SK-N-MC (cell line): ENCODE data around the gene FAM174C.

Source experiments
- EZH2 ChIP-seq: fragments of 200-600 bp; sonication (generic); IDR thresholded peaks from one replicate; pipeline ENCODE4 v1.6.1; 2017; ENCODE audit warnings: antibody characterized with exemption
- FOXP2 ChIP-seq: optimal IDR thresholded peaks from 2 replicates; pipeline ENCODE3; 2011; ENCODE audit warnings: mild to moderate bottlenecking, moderate library complexity; ENCODE audit not compliant: insufficient read depth; ENCODE audit errors: extremely low read length, control extremely low read depth
- POLR2AphosphoS5 ChIP-seq: IDR thresholded peaks from 2 replicates; pipeline ENCODE4 v1.6.1; 2012; ENCODE audit warnings: mild to moderate bottlenecking, low read depth, low read length, borderline replicate concordance

DNA sequence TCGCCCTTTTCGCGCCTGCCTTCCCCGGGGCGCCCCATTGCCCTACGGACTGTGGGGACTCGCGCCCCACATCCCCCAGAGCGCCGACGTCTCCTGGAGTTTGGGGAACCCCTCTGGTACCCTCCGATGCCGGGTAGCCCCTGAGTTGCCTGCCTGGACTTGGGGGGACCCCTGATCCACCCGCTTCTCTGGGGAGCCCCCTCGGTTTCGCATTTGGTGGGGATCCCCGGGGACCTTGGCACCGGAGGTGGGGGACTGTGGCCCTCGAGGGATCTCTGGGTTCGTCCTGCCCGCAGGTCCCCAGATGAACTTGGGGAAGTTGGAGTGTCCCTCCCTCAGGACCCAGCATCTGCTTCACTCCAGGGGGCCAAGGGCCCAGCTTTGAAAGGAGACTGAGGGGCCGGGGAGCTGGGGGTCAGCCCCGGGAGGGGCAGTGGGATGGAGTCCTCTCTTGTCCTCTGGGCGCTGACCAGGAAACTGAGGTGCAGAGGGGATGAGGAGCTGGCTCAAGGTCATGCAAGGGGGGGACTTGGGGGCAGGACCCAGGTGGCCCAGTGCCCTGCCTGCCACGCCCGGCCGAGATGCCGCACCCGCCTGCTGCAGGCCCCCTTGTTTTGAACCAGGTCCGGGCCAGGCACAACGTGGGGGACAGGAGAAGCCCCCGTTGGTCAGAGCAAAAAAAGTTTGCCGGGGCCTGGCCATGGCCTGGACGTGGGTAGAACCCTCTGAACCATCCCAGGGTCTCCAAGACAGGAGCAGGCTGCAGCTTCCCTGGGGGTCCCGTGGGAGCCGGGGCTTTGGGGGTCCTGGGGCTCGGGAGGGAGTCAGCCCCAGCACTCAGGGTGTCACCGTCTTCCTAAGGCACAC, 11.4 kb downstream of the FAM174C start:
- TF ChIP-seq POLR2AphosphoS5 (no peak), EZH2 (no peak), FOXP2 (no peak)
